ENCODE results near the gene ARSA. TPM values are rescaled to one million over a fixed set of nuclear protein-coding genes. Genes with fewer than 3 reads are reported as not detected.

The ARSA gene
- total RNA-seq, 1 donor from 2014 or later: 65.7 TPM

DNA sequence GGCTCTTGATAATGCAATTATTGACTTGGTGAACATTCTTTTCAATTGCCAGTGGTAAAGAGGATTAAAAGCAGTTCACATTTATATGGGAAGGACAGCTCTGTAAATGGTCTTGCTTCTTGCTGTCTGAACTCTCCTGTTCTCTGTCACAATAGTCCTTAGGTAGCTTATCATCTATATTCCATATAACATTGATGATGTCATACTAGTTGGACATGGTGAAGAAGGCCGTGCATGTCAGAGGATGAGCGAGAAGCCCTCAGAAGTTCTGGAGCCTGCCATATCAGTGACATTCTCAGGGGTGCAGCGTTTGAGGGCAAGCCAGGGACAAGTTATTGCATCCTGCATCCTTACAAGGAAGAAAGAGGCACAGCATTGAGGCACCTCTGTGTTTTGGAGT, 42.7 kb downstream of the ARSA start:
- Mint-ChIP-seq H3K9me3 (ENCODE audit: unreplicated experiment) (peaks cover 10% of the 10 kb centered on the region), H3K27ac (ENCODE audit: unreplicated experiment) (no peak overlapping the region), H3K27me3 (ENCODE audit: unreplicated experiment) (peaks cover 17% of the 10 kb centered on the region), H3K4me3 (ENCODE audit: unreplicated experiment) (no peak overlapping the region), H3K36me3 (ENCODE audit: unreplicated experiment) (peaks cover 6% of the 10 kb centered on the region), H3K4me1 (ENCODE audit: low read depth, unreplicated experiment) (peaks cover 8% of the 10 kb centered on the region)
- TF ChIP-seq, protein P1, sequence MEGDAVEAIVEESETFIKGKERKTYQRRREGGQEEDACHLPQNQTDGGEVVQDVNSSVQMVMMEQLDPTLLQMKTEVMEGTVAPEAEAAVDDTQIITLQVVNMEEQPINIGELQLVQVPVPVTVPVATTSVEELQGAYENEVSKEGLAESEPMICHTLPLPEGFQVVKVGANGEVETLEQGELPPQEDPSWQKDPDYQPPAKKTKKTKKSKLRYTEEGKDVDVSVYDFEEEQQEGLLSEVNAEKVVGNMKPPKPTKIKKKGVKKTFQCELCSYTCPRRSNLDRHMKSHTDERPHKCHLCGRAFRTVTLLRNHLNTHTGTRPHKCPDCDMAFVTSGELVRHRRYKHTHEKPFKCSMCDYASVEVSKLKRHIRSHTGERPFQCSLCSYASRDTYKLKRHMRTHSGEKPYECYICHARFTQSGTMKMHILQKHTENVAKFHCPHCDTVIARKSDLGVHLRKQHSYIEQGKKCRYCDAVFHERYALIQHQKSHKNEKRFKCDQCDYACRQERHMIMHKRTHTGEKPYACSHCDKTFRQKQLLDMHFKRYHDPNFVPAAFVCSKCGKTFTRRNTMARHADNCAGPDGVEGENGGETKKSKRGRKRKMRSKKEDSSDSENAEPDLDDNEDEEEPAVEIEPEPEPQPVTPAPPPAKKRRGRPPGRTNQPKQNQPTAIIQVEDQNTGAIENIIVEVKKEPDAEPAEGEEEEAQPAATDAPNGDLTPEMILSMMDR (IDR thresholded peaks at IDR 0.05; ENCODE audit: partially characterized antibody, unreplicated experiment): no peak
- DNase-seq: no peak

DNA sequence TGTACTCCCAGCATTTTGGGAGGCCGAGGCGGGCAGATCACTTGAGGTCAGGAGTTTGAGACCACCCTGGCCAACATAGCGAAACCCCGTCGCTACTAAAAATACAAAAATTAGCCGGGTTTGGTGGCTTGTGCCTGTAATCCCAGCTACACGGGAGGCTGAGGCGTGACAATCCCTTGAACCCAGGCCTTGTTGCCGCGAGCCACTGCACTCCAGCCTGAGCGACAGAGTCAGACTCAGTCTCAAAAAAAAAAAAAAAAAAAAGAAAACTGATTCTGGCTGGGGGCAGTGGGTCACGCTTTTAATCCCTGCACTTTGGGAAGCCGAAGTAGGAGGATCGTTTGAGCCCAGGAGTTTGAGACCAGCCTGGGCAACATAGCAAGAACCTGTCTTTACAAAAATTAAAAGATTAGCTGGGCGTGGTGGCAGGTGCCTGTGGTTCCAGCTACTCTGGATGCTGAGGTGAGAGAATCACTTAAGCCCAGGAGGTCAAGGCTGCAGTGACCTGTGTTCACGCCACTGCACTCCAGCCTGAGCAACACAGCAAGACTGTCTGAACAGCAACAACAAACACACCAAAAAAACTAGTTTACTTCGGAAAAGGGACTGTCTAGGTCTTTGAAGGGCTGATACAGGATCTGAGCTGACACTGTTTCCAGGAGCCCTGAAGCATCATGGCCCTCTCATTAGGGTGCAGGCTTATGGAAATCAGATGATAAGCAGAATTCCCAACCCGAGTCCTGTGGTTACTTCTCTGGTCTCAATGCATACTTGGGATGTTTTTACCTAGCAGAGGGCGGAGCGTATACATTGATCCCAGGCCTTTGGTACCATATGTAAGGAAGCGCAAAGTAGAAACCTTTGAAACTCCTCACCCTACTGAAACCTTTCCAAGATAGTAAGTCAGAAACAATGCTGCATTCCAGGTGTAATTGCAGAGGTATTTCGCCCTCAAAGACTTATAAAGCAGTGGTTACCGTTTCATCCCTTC, 43.6 kb downstream of the ARSA start:
- H3K27ac Mint-ChIP-seq (ENCODE audit: unreplicated experiment): no peak overlapping the region
- H3K4me3 Mint-ChIP-seq (ENCODE audit: unreplicated experiment): peak overlapping the region; percentile 98
- TF ChIP-seq, protein P1 (IDR thresholded peaks at IDR 0.05; ENCODE audit: partially characterized antibody, unreplicated experiment): no peak
- H3K9me3 Mint-ChIP-seq (ENCODE audit: unreplicated experiment): peaks cover 10% of the 10 kb centered on the region
- H3K36me3 Mint-ChIP-seq (ENCODE audit: unreplicated experiment): peaks cover 6% of the 10 kb centered on the region
- no peak for DNase-seq
- peaks cover 17% of the 10 kb centered on the region for H3K27me3 Mint-ChIP-seq (ENCODE audit: unreplicated experiment)
- peaks cover 15% of the 10 kb centered on the region for H3K4me1 Mint-ChIP-seq (ENCODE audit: low read depth, unreplicated experiment)

DNA sequence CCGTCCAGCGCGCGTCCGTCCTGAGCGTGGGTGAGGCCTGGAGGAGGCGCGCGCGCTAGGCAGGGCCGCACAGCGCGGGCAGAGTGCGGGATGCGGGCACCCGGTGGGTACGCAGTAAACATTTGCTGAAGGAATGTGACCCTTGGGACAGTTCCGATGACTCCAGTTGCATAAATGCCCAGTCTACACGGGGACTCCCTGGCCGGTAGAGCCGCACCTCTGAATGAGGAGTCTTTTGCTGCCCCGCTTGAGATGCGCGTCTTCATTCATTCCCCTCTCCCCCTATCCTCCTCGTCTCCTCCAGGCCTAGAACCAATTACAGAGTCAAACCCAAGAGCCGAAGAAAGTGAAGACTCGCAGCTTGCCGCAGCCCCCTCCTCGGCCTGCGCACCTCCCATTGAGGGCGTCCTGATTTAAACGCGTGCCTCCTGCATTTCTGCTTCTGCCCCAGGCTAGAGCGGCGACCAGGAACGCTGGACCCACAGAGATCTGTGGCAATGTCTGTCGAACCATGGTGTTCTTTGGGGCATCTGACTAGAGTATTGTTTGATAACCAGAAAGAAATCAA, 44.6 kb downstream of the ARSA start:
- no peak for DNase-seq
- TF ChIP-seq, protein P1 (IDR thresholded peaks at IDR 0.05; ENCODE audit: partially characterized antibody, unreplicated experiment): no peak
- peaks cover 17% of the 10 kb centered on the region for H3K4me1 Mint-ChIP-seq (ENCODE audit: low read depth, unreplicated experiment)
- H3K4me3 Mint-ChIP-seq (ENCODE audit: unreplicated experiment): peak overlapping the region; percentile 98
- peaks cover 15% of the 10 kb centered on the region for H3K27me3 Mint-ChIP-seq (ENCODE audit: unreplicated experiment)
- H3K9me3 Mint-ChIP-seq (ENCODE audit: unreplicated experiment): peaks cover 10% of the 10 kb centered on the region
- peak overlapping the region; percentile 72 for H3K27ac Mint-ChIP-seq (ENCODE audit: unreplicated experiment)
- no peaks in the 10 kb centered on the region for H3K36me3 Mint-ChIP-seq (ENCODE audit: unreplicated experiment)

DNA sequence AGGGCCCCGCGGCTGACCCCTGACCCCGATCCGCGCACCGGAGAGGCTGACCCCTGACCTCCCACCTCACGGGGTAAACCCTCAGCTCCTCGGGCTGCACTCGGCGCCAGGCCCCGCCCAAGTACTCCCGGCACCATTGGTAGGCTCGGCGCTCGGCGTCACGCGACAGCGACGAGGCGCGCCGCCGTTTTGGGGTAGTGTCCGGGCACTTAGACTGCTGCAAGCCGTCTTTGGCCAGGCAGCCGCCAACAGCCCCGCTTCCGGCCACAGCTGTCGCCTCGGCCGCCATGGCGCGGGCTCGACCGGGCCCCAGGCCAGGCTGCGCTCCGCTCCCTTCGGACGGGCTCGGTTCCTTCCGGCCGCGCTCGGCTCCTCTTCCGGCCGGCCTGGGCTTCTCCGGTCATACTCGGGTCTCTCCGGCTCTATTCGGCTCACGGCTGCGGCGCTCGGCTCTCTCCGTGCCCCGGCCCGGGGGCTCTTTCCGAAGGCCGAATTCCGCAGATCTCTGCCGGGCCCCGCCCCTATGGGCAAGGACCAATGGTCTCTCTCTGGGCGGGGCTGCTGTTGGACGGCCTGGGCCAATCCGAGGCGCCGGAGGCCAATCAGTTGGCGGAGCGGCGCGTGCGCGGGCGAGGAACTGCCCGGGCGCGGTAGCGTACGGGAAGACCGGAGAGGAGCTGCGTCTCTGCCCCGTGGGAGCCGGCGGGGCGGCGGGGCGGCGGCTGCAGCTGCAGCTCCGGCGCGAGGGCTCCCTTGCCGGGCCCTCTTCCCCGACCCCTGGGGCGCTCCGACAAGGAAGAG, 45.3 kb downstream of the ARSA start, which contains the start of gene CHKB:
TSS of gene CHKB (minus strand) at position 357 of the 801 bp plus-strand sequence. CDS start at position 289, 68 bp downstream.
- Mint-ChIP-seq H3K4me3 (ENCODE audit: unreplicated experiment) (peak within 1 kb of the TSS; percentile 98), H3K9me3 (ENCODE audit: unreplicated experiment) (peaks cover 10% of the 10 kb centered on the region), H3K4me1 (ENCODE audit: low read depth, unreplicated experiment) (peaks cover 17% of the 10 kb centered on the region), H3K27me3 (ENCODE audit: unreplicated experiment) (peaks cover 12% of the 10 kb centered on the region), H3K27ac (ENCODE audit: unreplicated experiment) (peak within 1 kb of the TSS; percentile 87), H3K36me3 (ENCODE audit: unreplicated experiment) (no peaks in the 10 kb centered on the region)
- DNase-seq: peak; percentile 99
- TF ChIP-seq, protein P1 (IDR thresholded peaks at IDR 0.05; ENCODE audit: partially characterized antibody, unreplicated experiment): no peak
